Measurements from ENCODE around the gene RIMS4. TPM values are rescaled to one million over a fixed set of nuclear protein-coding genes. Genes with fewer than 3 reads are reported as not detected.

The RIMS4 gene
- total and polyA plus RNA-seq, 12 donors, result 0.04 to 0.42 (median 0.13) TPM; not detected in 5

DNA sequence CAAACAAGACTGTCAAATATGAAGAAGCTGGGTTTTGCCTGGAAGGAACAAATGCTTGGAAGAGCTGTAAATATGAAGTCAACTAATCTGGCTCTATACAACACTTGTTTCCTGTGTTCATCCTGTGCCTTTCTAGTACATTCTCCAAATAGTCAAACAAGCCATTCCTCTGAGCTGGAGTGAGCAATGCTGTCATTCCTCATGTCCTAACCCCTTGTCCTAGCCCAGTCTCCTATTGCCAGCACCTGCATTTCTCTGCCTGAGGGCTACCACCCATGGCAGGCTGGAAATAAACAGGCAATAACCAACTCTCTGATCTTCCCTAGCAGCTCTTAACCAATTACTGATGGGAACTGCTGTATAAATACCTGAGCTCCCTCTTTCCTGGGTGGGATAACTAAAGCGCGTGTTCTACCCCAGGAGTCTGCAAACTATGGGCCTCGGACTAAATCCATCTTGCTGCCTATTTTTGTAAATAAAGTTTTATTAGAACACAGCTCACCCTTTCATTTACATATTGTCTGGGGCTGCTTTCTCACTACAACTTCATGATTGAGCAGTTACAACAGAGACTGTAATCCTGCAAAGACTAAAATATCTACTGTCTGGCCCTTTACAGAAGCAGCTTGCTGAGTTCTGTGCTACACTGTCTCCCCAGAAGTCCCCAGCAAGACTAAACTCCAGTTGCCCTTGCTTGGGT is 13.4 kb downstream of the RIMS4 start:
- intact Hi-C loops (cut with DNase I), result no loop called here
- no peak for ATAC-seq
- H3K36me3 ChIP-seq, result no peaks in the 10 kb centered on the region
- no peak overlapping the region for H3K27ac ChIP-seq
- H3K27me3 ChIP-seq, result peaks cover 0 to 9% (median 2%) of the 10 kb centered on the region in 7 donors
- no peak for DNase-seq
- no peak for TF ChIP-seq CTCF (IDR thresholded peaks at IDR 0.05)
- H3K4me3 ChIP-seq, result no peak overlapping the region
- no peaks in the 10 kb centered on the region for H3K9me3 ChIP-seq
- 93 to 99% methylated on average over 3 of the region's 3 CpGs for WGBS, 2 donors
- H3K4me1 ChIP-seq, result no peaks in the 10 kb centered on the region

DNA sequence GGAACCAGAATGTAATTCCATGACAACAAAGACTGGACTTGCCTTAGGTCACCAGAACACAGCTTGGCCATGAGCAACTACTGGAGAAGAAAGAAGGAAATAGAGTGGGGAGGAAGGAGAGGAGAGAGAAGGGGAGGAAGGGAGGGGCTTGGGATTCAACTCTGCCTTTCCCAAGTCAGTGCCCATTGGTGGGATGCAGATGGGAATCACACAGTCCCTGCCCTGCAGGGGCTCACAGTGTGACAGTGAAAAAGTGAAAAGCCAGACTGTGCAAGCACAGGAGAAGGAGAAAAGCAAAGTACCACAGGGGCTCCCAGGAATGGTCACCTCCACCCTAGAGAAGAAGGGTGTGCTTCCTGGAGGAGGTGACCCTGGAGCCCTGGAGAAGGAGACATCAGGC is 14.0 kb downstream of the RIMS4 start:
- TF ChIP-seq CTCF (IDR thresholded peaks at IDR 0.05), result no peak

DNA sequence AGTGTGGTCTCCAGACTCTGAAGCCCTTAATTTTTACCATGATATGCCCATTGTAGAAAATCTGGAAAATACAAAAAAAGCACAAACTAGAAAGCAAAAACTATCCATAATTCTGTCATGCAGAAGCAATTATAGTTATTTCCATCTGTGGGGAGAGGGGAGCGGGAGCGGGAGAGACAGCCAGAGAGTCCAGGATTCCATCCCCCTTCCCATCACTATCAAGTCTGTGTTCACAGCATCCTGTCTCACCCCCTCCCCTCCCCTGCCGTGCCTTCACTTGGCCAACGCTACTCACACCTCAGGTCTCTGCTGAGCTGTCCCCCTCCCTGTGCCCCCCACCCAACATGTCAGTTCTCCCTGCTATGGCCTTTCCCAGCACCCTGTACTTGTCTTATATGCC is 14.5 kb downstream of the RIMS4 start:
- 43 to 52% methylated on average over 4 of the region's 4 CpGs for WGBS, 2 donors
- H3K4me3 ChIP-seq, result no peak overlapping the region
- H3K27ac ChIP-seq, result no peak overlapping the region
- DNase-seq, result no peak
- H3K27me3 ChIP-seq, result peaks cover 0 to 9% (median 2%) of the 10 kb centered on the region in 7 donors
- no peak for ATAC-seq
- H3K36me3 ChIP-seq, result no peaks in the 10 kb centered on the region
- intact Hi-C loops (cut with DNase I), result no loop called here
- H3K4me1 ChIP-seq, result no peaks in the 10 kb centered on the region
- no peaks in the 10 kb centered on the region for H3K9me3 ChIP-seq
- no peak for TF ChIP-seq CTCF (IDR thresholded peaks at IDR 0.05)

More for the DNA sequence above, 14.0 kb downstream of the RIMS4 start:
- DNase-seq (no peak), ATAC-seq (no peak)
- H3K27ac ChIP-seq, result no peak overlapping the region
- H3K4me1 ChIP-seq, result no peaks in the 10 kb centered on the region
- intact Hi-C loops (cut with DNase I), result no loop called here
- peaks cover 0 to 9% (median 2%) of the 10 kb centered on the region in 7 donors for H3K27me3 ChIP-seq
- no peaks in the 10 kb centered on the region for H3K36me3 ChIP-seq
- no peaks in the 10 kb centered on the region for H3K9me3 ChIP-seq
- H3K4me3 ChIP-seq, result no peak overlapping the region

DNA sequence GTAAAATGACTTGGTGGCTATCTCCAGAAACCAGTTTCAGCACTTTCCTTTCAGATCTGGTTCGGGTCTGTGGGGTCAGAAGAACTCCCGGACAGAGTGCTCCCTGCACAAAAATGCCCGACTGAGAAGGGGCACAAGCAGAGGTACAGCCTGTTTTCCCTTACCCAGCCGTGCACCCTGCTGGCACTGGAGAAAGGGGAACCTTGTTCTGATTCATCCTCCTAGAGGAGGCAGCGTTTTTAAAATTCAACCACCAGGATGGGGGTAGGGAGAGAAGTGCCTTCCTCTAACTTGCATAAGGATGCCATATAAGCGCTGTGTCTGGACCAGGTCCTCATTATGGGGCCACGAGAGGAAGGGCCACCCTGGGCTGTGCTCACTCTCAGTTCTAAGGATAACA is 17.6 kb downstream of the RIMS4 start:
- Histone ChIP-seq H3K4me3 (no peak overlapping the region), H3K9me3 (no peaks in the 10 kb centered on the region), H3K36me3 (no peaks in the 10 kb centered on the region), H3K27me3 (peaks cover 0 to 16% (median 2%) of the 10 kb centered on the region in 7 donors), H3K27ac (no peak overlapping the region), H3K4me1 (no peaks in the 10 kb centered on the region)
- no peak for TF ChIP-seq CTCF (IDR thresholded peaks at IDR 0.05)
- no peak for ATAC-seq
- DNase-seq, result no peak
- intact Hi-C loops (cut with DNase I), result no loop called here
- 74 to 80% methylated on average over 7 of the region's 7 CpGs for WGBS, 2 donors
